Panc1 (cell line): ENCODE measurements around the gene RNF17.

Experiments used
- POLR2AphosphoS5 ChIP-seq: IDR thresholded peaks from 2 replicates; pipeline ENCODE4 v1.6.1; 2012; ENCODE audit warnings: mild to moderate bottlenecking, low read depth, low read length, moderate library complexity
- TF ChIP-seq, protein P1 (sequence below): fragments of 450-650 bp; IDR thresholded peaks from 2 replicates; pipeline ENCODE4 v1.5.1; 2017; ENCODE audit warnings: mild to moderate bottlenecking

DNA sequence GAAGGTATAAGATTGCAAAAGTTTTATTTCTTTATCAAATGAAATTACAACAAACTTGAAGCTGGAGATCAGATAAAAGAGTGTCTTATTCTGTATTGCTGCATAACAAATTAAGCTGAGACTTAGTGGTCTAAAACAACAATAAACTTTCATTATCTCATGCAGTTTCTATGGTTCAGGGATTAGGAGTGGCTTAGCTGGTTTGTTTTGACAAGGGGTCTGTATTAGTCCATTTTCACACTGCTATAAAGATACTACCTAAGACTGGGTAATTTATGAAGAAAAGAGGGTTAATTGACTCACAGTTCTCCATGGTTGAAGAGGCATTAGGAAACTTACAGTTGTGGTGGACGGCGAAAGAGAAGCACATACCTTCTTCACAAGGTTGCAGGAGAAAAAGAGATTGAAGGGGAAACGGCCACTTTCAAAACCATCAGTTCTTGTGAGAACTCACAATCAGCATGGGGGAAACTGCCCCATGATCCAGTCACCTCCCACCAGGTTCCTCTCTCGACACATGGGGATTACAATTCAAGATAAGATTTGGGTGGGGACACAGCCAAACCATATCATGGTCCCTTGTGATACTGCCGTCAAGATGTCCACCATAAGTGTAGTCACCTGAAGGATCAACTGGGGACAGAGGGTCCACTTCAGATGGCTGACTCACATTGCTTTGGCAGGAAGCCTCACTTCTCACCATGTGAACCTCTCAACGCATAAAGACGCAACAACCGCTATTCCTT is 97.8 kb downstream of the RNF17 start:
- TF ChIP-seq, protein P1, sequence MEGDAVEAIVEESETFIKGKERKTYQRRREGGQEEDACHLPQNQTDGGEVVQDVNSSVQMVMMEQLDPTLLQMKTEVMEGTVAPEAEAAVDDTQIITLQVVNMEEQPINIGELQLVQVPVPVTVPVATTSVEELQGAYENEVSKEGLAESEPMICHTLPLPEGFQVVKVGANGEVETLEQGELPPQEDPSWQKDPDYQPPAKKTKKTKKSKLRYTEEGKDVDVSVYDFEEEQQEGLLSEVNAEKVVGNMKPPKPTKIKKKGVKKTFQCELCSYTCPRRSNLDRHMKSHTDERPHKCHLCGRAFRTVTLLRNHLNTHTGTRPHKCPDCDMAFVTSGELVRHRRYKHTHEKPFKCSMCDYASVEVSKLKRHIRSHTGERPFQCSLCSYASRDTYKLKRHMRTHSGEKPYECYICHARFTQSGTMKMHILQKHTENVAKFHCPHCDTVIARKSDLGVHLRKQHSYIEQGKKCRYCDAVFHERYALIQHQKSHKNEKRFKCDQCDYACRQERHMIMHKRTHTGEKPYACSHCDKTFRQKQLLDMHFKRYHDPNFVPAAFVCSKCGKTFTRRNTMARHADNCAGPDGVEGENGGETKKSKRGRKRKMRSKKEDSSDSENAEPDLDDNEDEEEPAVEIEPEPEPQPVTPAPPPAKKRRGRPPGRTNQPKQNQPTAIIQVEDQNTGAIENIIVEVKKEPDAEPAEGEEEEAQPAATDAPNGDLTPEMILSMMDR = no peak
- no peak for TF ChIP-seq POLR2AphosphoS5
